Measurements from ENCODE around the gene GTF2IRD2. TPM values are rescaled to one million over a fixed set of nuclear protein-coding genes. Genes with fewer than 3 reads are reported as not detected.
"Not testable (repeated sequence)": the region's sequence is repeated elsewhere in the genome, so short reads cannot be mapped to it uniquely, and the experiment has no call there.

Gene GTF2IRD2
- total RNA-seq, 1 experiment from 2014 or later = not detected

- DNase-seq (ENCODE audit: low read depth) = peak; percentile 82
Observed at GRCh38 chr7:74788369-74789150, 62.8 kb downstream of the GTF2IRD2 start.

DNA sequence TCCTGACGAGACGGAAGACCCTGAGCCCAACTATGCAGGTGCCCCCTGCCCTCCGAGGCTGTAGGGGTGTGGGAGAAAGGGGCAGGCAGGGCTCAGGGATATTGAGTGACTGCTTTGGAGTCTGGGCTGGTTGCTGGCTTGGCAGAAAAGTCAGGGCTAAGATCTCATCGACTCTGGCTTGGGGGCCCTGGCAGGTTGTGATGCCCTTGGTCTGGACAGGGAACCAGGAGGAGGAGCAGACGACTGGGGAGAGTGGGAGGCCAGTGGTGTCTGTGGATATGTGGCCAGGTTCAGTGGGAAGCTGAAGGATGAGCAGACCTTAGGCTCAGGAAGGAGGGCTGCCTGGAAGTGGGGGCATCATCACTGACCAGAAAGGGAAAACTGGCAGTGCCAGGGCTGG lies 67.8 kb downstream of the GTF2IRD2 start:
- not testable (repeated sequence) for DNase-seq (ENCODE audit: low read depth)

DNA sequence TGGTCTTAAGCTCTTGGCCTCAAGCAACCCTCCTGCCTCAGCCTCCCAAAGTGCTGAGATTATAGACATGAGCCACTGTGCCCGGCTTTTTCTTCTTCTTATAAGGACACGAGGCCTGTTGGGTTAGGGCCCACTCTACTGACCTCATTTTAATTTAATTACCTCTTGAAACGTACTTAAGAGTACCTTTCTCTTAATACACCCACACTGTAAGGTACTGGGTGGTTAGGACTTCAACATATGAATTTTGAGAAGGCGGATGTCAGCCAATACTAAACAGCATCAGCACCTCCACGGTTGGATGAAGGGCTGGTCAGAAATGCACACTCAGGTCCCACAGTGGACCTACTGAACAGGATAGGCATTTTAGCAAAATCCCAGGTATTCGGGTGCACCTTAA lies 69.7 kb downstream of the GTF2IRD2 start:
- DNase-seq (ENCODE audit: low read depth) = not testable (repeated sequence)

GRCh38 chr7:74779053-74779452 lies 72.4 kb downstream of the GTF2IRD2 start:
- DNase-seq (ENCODE audit: low read depth) = not testable (repeated sequence)

DNA sequence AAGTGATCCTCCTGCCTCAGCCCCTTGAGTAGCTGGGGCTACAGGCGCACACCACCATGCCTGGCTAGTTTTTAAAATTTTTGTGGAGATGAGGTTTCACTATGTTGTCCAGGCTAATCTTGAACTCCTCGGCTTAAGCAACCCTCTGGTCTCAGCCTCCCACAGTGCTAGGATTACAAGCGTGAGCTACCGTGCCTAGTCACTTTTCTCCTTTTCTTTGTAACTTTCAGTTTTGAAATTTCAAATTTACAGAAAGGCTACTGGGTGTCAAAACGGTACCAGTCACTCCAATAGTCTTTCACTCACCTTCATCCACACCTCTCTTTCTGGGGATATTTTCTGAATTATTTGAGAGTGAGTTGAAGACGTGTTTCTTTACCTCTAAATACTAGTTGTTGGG lies 76.3 kb downstream of the GTF2IRD2 start:
- DNase-seq (ENCODE audit: low read depth) = not testable (repeated sequence)

GRCh38 chr7:74773760-74774750 lies 77.3 kb downstream of the GTF2IRD2 start, which contains the start of gene NCF1:
Gene NCF1, plus strand, starts transcription at chr7:74774011. Its CDS starts 21 bp downstream, at chr7:74774032.
- not testable (repeated sequence) for DNase-seq (ENCODE audit: low read depth)

- DNase-seq (ENCODE audit: low read depth) = not testable (repeated sequence)
Observed at GRCh38 chr7:74772093-74772492, 79.3 kb downstream of the GTF2IRD2 start.

GRCh38 chr7:74770062-74770461 lies 81.3 kb downstream of the GTF2IRD2 start:
- not testable (repeated sequence) for DNase-seq (ENCODE audit: low read depth)

GRCh38 chr7:74766991-74767390 lies 84.4 kb downstream of the GTF2IRD2 start:
- DNase-seq (ENCODE audit: low read depth) = not testable (repeated sequence)

GRCh38 chr7:74766509-74766908 lies 84.9 kb downstream of the GTF2IRD2 start:
- not testable (repeated sequence) for DNase-seq (ENCODE audit: low read depth)

- not testable (repeated sequence) for DNase-seq (ENCODE audit: low read depth)
Observed at GRCh38 chr7:74765205-74765918, 86.0 kb downstream of the GTF2IRD2 start.

DNA sequence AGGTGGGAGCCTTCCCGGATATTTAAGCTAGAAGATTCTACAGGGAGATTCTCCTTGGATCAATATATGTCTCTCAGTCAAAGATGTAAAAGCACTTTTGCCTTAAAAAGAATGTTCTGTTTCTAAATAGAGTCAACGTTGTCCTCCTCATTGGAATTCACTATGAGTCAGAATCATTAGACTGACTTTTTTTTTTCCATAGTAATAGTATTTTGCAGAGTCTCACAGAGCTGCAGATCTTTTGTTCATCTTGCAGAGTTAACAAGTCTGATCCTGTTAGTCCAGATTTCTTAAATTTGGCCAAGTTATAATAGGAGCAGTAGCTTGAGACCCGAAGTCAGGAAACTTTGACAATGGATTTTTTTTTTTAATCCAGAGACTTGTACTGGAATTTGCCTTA lies 92.4 kb downstream of the GTF2IRD2 start:
- DNase-seq (ENCODE audit: low read depth) = not testable (repeated sequence)

GRCh38 chr7:74758268-74758667 lies 93.1 kb downstream of the GTF2IRD2 start:
- DNase-seq (ENCODE audit: low read depth) = not testable (repeated sequence)

- DNase-seq (ENCODE audit: low read depth) = not testable (repeated sequence)
Observed at GRCh38 chr7:74756673-74757072, 94.7 kb downstream of the GTF2IRD2 start.

- DNase-seq (ENCODE audit: low read depth) = not testable (repeated sequence)
Observed at GRCh38 chr7:74753921-74754482, 97.4 kb downstream of the GTF2IRD2 start.

Small RNA genes lying within 50 kb of the gene (small RNA-seq; reads per million reads assigned to genes)
- gene RF00019 = not detected

Other genes with a start within 250 kb of the GTF2IRD2 start
- gene GTF2I, start 193.9 kb downstream of the GTF2IRD2 start, total RNA-seq (2014; rRNA removed; shearing (Covaris generic)) = 94.4 and 205 TPM in 2 replicates
- not detected in 2 replicates for gene NCF1, start 77.6 kb downstream of the GTF2IRD2 start, total RNA-seq (2014; rRNA removed; shearing (Covaris generic))
- gene CASTOR2, start 113.1 kb upstream of the GTF2IRD2 start, total RNA-seq (2014; rRNA removed; shearing (Covaris generic)) = 1.5 and 2.0 TPM in 2 replicates
- gene RCC1L, start 222.2 kb upstream of the GTF2IRD2 start, total RNA-seq (2014; rRNA removed; shearing (Covaris generic)) = 73.3 and 74.4 TPM in 2 replicates
- 3.8 and 6.3 TPM in 2 replicates for gene GTF2IRD2B, start 241.0 kb upstream of the GTF2IRD2 start, total RNA-seq (2014; rRNA removed; shearing (Covaris generic))